Left colon (tissue), 2 donors: ENCODE measurements around the gene TAF8. TPM values are rescaled to one million over a fixed set of nuclear protein-coding genes. Genes with fewer than 3 reads are reported as not detected.

Experiments
- ATAC-seq: fragments of 200-7000 bp; cut with Tn5 transposase; one replicate; pipeline ENCODE4 v1.9.1; 2020; ENCODE audit warnings: mild to moderate bottlenecking, moderate library complexity
- DNase-seq, 2 donors: peaks; one replicate each; pipeline ENCODE4 v3.0.0-alpha.2; 2020
- intact Hi-C, 2 donors: fragments of 100-400 bp; cut with DNase I in 1 of 2; cut with micrococcal nuclease in 1 of 2; formaldehyde crosslinking; loops; one replicate each; pipeline versions ENCODE4 v1.11.2 to v1.14.0; 2022; cut with DNase I, micrococcal nuclease
- total RNA-seq, 2 donors: library from RNA; stranded (reverse); fragmentation: NEBNext Ultra II Directional; extraction: Animal tissue kit (Norgen Biotek cat#: 25700); gene quantifications; one replicate each; pipeline ENCODE4 v1.2.1, GENCODE V29; 2021
- donor health status: DM: no; HTN: no; CAD: no.
- donor health status: DM: yes; HTN: yes; CAD: no.

Gene TAF8
- total RNA-seq, 2 donors from 2014 or later, result 19.0 to 19.7 TPM

DNA sequence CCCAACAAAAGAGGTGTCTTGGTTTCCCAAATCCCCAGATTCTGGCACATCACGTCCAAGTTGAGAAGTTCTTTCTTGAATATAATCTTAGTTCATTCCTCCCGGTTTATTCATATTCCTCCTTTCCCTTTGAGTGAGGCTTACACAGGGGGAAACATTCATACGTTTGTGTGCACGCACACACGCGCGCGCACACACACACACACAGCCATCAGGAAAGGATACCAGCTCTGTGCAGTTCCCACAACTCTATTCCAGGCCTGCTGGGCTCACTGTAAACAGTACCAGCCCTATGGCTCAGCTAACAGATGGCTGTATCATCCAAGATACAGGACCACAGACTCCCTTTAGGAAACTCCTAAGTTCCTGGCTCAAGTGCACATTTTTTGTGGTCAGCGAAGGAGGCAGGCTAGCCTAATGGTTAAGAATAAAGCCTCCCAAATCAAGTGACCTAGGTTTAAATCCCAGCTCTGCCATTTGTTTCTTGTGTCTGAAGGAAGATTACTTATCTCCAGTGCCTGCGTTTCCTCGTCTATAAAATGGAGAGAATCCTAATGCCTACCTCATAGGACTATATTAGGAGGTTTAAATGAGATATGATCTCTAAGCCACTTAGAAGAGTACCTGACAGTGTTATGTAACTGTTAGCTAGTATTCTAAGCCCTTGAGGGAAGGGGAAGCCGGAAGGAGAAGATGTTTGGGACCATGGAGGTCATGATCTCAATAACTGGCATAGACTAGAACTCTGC is 3.7 kb upstream of the TAF8 start:
- DNase-seq (no peak), ATAC-seq (no peak)
- intact Hi-C loops, result loop anchor here (5.0 to 10.0 kb wide), 3 partner anchors 112 to 264 kb away; partner anchors contain the start of genes PRICKLE4 (in 2 of the 2) and TOMM6 (in 1 of the 2)

GRCh38 chr6:42047213-42047590 is 3.1 kb upstream of the TAF8 start:
- no peak for DNase-seq

GRCh38 chr6:42047790-42048405 is 2.4 kb upstream of the TAF8 start:
- intact Hi-C loops, result loop anchor here (5.0 to 10.0 kb wide), 3 partner anchors 113 to 266 kb away; partner anchors contain the start of genes PRICKLE4 (in 2 of the 2) and TOMM6 (in 1 of the 2)
- DNase-seq (peak in 1 of 2 donors; percentile 33), ATAC-seq (no peak)

More at GRCh38 chr6:42047213-42047590, 3.1 kb upstream of the TAF8 start:
- ATAC-seq, result no peak
- intact Hi-C loops, result loop anchor here (5.0 to 10.0 kb wide), 3 partner anchors 112 to 265 kb away; partner anchors contain the start of genes PRICKLE4 (in 2 of the 2) and TOMM6 (in 1 of the 2)

DNA sequence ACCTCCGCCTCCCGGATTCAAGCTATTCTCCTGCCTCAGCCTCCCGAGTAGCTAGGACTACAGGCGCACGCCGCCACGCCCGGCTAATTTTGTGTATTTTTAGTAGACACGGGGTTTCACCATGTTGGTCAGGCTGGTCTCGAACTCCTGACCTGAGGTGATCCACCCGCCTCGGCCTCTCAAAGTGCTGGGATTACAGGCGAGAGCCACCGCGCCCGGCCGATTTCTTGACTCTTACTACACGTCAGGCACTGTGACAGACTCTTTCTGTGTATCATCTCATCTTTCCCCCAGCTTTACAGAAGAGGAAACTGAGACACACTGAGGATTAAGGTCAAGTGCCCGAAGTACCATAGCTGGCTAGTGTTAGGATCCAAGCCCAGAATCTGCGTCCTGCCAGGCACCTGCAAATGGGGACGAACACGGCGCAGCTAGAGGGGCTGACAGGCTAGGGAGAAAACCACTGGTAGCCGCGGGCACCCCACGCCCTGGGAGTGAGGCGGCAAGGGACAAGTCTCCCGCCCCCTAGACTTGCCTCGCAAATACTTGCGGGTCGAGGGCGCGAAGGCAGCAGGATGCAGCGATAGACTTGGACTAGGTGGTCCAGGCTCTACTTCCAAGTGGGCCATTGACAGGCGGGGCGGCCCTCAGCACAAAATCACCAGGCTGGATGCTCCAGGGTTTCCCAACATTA is 1.1 kb upstream of the TAF8 start:
- ATAC-seq, result no peak

GRCh38 chr6:42049948-42050296 is 402 bp upstream of the TAF8 start:
- peak; percentile 50 to 61 for DNase-seq
- no peak for ATAC-seq
- intact Hi-C loops, result loop anchor here (5.0 to 10.0 kb wide), 3 partner anchors 115 to 268 kb away; partner anchors contain the start of genes PRICKLE4 (in 2 of the 2) and TOMM6 (in 1 of the 2)

More for the DNA sequence above, 1.1 kb upstream of the TAF8 start:
- peak in 1 of 2 donors; percentile 43 for DNase-seq
- intact Hi-C loops, result loop anchor here (5.0 to 10.0 kb wide), 3 partner anchors 114 to 267 kb away; partner anchors contain the start of genes PRICKLE4 (in 2 of the 2) and TOMM6 (in 1 of the 2)

DNA sequence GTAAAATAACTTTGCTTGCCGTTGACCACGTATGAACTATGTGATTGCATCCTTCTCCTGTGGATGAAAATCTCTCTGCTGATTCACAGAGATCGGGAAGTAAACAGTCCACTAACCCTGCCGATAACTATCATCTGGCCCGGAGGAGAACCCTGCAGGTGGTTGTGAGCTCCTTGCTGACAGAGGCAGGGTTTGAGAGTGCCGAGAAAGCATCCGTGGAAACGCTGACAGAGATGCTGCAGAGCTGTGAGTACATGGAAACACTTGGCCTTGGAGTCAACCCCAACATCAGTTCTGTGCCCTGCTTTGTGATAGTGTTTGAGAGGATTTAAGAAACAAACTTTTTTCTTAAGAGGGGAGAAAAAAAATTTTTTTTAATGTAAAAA is 937 bp downstream of the TAF8 start:
- intact Hi-C loops, result no loop called here
- no peak for ATAC-seq
- DNase-seq, result no peak

GRCh38 chr6:42053601-42054000 is 3.3 kb downstream of the TAF8 start:
- DNase-seq, result no peak
- no peak for ATAC-seq
- intact Hi-C loops, result no loop called here

DNA sequence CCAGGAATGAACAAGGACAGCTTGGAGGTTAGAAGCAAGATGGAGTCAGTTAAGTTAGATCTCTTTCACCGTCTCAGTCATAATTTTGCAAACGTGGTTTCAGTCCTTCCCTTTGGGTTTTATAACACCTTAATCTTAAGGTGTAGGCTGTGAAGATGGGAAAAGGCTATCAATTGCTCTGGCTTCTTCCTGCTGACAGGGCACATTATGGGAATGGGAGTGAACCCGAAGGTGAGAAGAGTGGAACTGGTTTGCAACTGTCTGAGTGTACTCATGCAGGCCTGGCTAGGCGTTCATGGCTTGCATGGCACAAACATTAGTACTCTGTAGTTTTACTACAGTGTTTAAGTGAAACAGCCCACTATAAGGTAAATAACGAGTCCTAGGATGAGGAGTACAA is 9.4 kb downstream of the TAF8 start:
- ATAC-seq, result no peak
- intact Hi-C loops, result no loop called here
- DNase-seq, result no peak

DNA sequence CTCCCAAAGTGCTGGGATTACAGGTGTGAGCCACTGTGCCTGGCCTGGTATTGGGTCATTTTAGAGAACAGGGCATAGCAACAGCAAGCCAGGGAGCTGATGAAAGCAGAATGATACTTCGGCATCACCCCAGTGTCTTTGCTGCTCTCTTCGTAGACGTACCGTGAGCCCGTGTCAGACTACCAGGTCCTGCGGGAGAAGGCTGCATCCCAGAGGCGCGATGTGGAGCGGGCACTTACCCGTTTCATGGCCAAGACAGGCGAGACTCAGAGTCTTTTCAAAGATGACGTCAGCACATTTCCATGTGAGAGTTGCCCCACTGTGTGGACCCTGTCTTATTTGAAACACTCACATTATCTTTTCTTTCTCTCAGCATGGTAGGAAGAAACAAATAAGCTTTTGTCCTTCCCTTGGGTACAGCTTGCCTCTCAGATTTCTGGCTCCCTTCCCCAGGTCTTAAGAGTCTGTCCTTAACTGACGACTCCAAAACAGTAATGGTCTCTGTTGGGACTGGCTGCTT is 15.9 kb downstream of the TAF8 start:
- DNase-seq (no peak), ATAC-seq (no peak)
- intact Hi-C loops, result no loop called here

DNA sequence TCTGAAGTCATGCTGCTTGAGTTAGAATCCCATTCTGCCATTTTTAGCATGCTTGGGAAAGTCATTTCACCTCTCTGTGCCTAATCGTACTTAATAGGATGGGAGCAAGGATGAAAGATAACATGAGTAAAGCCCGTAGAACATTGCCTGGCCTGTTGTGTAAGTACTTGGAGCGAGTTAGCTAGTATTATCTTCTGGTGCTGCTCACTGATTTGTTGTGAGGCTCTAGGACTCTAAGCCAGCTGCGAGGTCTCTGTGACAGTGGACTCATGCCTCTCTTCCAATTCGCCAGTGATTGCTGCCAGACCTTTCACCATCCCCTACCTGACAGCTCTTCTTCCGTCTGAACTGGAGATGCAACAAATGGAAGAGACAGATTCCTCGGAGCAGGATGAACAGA is 17.8 kb downstream of the TAF8 start:
- ATAC-seq (no peak), DNase-seq (no peak)
- intact Hi-C loops, result no loop called here

DNA sequence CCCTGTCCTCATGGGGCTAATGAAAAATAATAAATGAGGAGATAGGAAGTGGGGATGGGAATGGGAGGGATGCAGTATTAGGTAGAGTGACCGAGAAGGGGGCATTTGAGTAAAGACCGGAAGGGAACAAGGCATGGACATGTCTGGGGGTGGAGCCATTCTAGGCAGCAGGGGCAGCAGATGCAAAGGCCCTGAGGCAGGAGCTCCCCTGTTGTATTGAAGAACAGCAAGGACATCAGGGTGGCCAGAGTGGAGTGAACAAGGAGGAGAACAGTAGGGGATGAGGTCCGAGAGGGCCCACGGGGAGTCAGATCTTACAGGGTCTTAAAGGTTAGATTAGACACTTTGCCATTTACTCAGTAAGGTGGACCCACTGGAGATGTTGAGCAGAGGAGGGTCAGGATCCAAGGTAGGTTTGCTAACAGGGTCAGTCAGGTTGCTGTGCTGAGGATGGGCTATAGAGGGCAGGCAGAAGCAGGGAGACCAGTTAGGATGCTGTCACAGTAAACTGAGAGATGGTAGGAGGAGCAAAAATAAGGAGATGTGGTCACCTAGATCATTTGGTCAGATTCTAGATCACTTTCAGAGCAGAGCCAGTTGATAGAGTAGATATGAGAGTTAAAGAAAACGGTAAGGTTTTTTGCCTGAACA is 18.7 kb downstream of the TAF8 start:
- ATAC-seq (no peak), DNase-seq (no peak)
- intact Hi-C loops, result no loop called here

DNA sequence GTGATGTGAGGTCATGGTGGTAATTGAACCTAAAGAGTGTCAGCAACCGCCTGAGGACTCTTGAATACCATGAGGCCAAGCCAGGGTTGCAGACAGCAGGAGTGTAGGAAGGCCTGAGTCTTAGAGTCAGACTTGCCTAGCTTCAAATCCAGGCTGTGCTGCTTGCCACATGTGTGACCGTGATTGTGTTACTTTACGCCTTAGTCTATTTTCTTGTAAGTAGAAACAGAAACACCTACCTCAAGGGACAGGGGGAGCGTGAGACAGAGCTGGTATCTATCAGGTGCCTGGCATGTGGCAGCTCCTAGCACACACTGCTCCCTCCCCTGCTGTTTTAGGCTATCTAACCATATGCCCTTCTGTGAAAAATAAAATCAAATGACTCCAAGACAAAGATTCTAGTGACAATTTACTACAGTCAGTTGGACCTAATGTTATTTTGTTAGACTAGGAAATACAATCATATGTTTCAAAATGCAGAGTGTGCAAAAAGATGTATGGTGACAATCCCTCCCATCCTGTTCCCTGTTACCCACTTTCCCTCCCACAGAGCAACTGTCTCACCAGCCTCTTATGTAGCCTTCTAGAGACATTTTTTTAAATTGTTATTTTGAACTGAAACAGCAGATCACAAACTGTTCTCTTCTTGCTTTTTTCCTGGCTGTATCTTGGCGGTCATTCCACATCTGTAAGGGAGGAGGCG is 21.7 kb downstream of the TAF8 start:
- ATAC-seq (no peak), DNase-seq (no peak)
- intact Hi-C loops, result loop anchor here in 1 of 2 donors (10.0 kb wide), 1 partner anchor 93 kb away; no protein-coding TSS in a partner anchor

DNA sequence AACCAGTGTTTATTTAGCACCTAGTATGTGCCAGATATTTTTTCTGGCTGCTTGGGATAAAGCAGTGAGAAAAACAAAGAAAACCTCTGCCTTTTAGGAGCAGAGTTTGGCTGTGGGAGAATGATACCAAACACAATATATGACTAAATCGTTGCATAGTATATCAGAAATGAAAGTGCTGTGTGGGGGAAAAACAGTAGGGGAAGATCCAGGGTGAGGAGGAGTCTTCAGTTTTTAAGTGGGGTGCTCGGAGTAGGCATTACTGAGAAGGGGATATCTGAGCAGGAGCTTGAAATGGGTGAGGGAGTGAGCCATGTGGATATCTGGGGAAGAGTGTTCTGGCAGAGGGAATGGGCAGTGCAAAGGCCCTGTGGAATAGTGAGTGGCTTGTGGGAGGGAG is 23.0 kb downstream of the TAF8 start:
- intact Hi-C loops, result loop anchor here in 1 of 2 donors (10.0 kb wide), 1 partner anchor 92 kb away; no protein-coding TSS in a partner anchor
- ATAC-seq (no peak), DNase-seq (no peak)

DNA sequence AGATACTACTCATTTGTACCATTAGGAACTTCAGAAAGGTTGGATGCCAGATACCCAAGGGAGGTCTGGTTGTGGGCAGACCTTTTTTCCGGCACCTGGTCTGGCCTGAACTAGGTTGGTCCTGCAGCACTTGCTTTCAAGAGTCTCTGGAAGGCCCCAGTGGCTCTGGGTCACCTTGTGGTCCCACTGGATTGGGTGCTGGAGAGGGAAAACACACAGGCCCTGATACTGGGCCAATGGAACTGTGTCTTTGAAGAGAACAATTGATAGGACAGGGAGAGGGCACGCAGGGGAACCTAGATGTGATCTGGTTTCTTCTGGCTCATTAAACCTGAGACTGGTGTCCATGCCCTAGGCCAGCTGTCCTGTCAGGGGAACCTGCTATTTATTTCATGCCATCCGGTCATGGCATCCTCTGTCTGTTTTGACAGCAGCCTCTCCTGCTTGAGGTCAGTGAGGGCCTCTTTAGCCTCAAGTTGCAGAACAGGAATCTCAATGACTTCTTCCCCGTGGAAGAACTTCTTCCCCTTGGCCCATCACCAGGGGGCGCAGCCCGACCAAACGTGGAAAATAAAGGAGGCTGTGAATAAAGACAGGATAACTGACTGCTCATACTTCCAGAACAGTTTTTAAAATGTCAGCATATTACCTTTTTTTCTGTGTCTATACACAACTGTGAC is 25.0 kb downstream of the TAF8 start:
- peak; percentile 89 for ATAC-seq
- intact Hi-C loops, result loop anchor here (2.0 to 10.0 kb wide), 2 partner anchors 90 to 92 kb away; no protein-coding TSS in a partner anchor
- DNase-seq, result peak; percentile 53 to 89

GRCh38 chr6:42078386-42078785 is 28.1 kb downstream of the TAF8 start:
- intact Hi-C loops, result loop anchor here in 1 of 2 donors (10.0 kb wide), 1 partner anchor 86 kb away; no protein-coding TSS in a partner anchor
- ATAC-seq (no peak), DNase-seq (no peak)

- no peak for ATAC-seq
- DNase-seq, result no peak
- intact Hi-C loops, result loop anchor here in 1 of 2 donors (10.0 kb wide), 1 partner anchor 85 kb away; no protein-coding TSS in a partner anchor
Observed at GRCh38 chr6:42079941-42080464, 29.7 kb downstream of the TAF8 start.

DNA sequence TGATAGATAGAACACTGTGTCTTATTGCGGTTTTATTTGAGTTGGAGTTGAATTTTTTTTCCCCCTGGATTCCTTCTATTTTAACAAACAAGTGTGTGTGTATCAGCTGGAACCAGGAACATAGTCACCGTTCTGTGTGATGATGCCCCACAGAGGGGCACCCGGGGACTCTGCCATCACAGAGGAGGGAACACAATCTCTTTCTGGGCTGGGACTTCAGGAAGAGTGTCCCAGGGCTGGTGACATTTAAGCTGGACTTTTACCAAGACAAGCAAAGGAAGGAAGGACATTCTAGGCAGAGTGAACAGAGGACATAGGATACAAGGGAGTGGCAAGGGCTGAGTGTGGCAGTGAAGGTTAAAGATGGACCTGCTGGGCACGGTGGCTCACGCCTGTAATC is 33.2 kb downstream of the TAF8 start:
- DNase-seq (no peak), ATAC-seq (peak; percentile 44)
- intact Hi-C loops, result no loop called here
